GM10266 (cell line): ENCODE measurements around the gene CFAP92.

Source experiments
- DNase-seq: peaks from one replicate; pipeline ENCODE4 v3.0.0; 2012; ENCODE audit errors: extremely low spot score
- TF ChIP-seq, protein P1 (sequence below): IDR thresholded peaks from 2 replicates; pipeline ENCODE4 v1.5.1; 2012; ENCODE audit warnings: mild to moderate bottlenecking, low read depth; ENCODE audit not compliant: control insufficient read depth, insufficient read depth; ENCODE audit errors: missing control alignments

CFAP92 gene

DNA sequence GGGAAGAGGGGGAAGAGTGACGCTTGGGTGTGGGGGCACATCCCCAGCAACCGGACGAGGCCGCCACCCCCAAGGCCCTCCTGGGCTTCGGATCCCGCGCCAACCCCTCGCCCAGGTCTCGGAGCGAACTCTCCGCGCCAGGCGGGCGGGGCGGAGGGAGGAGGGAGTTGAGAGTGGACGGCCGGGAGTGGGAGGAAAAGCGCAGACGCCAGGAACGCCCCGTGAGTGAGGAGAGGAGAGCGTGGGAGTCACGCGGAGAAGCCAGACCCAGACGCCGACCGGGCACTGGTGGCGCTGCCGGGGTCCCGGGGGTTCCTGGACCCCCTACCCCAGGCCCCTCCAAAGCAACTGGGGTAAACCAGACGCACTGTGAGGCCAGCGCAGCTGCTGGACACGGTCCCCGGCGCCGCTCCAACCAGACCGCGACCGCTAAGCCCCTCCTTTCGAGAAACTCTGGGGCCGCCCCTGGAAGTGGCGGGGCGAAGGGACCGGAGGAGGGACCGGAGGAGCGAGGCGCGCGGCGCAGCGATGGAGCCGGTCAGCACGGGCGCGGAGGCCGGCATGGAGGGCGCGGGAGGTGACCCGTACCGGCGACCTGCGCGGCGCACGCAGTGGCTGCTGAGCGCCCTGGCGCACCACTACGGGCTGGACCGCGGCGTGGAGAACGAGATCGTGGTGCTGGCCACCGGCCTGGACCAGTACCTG is 7.4 kb upstream of the CFAP92 start, which contains the start of gene EFCC1:
EFCC1 (plus strand) TSS at position 204 of the 705 bp plus-strand sequence; CDS start at position 529, 325 bp downstream.
- TF ChIP-seq, protein P1, sequence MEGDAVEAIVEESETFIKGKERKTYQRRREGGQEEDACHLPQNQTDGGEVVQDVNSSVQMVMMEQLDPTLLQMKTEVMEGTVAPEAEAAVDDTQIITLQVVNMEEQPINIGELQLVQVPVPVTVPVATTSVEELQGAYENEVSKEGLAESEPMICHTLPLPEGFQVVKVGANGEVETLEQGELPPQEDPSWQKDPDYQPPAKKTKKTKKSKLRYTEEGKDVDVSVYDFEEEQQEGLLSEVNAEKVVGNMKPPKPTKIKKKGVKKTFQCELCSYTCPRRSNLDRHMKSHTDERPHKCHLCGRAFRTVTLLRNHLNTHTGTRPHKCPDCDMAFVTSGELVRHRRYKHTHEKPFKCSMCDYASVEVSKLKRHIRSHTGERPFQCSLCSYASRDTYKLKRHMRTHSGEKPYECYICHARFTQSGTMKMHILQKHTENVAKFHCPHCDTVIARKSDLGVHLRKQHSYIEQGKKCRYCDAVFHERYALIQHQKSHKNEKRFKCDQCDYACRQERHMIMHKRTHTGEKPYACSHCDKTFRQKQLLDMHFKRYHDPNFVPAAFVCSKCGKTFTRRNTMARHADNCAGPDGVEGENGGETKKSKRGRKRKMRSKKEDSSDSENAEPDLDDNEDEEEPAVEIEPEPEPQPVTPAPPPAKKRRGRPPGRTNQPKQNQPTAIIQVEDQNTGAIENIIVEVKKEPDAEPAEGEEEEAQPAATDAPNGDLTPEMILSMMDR, result no peak
- DNase-seq, result no peak

DNA sequence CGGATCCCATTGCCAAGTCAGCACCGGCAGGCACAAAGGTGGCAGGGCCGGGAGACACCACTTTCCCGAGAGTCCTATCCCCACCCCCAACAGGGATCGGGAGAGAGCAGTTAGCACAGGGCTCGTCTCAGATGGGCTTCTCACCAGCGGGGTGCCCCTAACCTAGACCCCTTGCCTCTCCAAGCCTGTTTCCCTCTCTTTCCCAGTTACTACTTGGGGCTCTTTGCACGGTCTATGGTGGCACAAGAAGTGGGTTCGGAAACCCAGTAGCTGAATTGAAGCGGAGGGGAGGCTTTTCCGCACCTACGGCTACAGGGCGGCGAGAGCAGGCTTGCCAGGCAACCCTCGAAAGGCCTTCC is 6.8 kb upstream of the CFAP92 start:
- TF ChIP-seq, protein P1, result no peak
- DNase-seq, result no peak

DNA sequence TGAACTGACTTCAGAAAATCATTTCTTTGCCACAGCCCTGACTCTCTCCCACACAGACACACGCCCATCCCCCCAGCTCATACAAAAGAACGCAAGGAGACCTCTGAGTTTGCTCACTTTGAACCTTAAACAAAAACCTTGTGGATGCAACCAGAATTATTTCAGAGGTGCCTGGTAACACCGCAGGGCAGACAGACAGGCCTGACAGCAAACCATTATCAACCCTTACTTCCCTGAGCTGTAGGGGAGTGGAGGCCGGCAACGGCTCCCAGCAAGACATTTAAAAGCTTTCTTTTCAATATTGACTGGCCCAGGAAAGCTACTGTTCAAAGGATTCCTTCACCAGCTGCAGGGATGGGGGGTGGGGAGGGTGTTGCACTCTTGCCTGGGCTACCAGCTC is 5.2 kb upstream of the CFAP92 start:
- TF ChIP-seq, protein P1, result no peak
- DNase-seq, result no peak

DNA sequence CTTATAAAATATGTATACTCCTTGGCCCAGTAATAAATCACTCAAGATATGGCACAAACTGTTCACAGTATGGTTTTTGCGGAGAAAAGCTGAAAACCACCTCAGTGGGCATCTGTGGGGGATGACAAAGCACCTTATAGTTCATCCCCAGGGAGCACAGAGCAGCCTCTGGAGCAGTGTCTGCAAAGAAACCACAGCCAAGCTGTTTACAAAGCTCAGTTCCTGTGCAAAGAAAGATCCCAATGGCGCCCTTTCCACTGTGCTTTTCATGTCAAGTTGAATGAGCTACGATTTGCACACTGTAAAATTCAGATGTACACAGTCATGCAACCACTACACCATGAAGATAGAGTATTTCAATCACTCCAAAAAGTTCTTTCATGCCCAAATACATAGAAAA is 4.7 kb upstream of the CFAP92 start:
- TF ChIP-seq, protein P1, result no peak

DNA sequence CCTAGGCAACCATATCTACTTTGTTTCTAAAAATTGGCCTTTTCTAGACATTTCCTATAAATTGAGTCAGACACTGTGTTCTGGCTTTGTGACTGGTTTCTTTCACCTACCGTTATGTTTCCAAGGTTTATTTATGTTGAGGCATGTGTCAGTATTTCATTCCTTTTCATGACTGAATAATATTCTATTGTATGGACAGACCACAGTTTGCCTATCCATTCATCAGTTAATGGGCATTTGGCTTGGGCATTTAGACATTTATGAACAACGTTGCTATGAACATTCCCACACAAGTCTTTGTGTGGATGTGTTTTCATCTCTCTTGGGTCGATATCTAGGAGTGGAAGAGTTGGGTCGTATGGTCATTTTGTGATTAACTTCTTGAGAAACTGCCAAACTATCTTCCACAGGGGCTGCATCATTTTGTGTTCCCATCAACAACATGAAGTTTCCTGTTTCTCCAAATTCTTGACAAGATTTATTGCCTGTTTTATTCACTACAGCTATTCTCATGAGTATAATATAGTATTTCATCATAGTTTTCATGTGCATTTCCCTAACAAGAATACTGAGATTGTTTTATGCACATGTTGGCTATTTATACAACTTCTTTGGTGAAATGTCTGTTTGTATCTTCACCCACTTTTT is 3.7 kb upstream of the CFAP92 start:
- TF ChIP-seq, protein P1, result no peak
- DNase-seq, result no peak

More for the DNA sequence above, 4.7 kb upstream of the CFAP92 start:
- DNase-seq, result no peak

DNA sequence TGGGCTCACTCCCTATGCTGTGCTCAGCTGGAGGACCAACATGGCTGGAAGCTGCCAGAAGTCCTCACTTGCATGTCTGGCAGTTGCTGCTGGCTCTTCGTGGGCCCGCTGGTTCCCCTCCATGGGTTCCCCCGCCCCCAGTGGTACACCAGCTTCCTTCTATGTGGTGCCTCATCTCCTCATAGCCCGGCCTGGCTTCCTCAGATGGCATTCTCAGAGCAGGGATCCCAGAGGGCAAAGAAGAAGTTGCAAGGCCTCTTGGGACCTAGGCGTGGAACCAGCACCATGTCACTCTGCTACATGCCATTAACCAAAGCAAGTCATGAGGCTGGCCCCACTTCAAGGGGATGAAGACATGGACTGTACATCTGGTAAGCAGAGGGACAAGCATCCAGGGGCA is 2.9 kb upstream of the CFAP92 start:
- TF ChIP-seq, protein P1, result no peak
- DNase-seq, result no peak

DNA sequence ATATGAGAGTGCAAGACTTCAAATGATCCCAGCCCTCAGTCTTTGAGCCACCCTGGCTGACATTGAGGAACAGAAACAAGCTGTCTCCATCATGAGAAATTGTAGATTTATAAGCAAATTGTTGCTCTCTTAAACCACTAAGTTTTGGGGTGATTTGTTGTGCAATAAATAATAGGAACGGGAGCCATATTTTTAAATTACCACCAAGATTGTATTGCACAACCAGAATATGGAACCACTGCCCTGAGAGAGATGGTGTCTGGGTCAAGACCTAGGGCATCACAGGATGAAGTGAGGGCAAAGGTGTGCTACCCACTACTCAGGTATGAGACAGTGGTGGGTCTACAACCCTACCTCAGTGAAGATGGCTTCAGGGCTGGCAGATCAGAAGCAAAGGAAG is 2.3 kb upstream of the CFAP92 start:
- DNase-seq, result no peak

More for the DNA sequence above, 2.3 kb upstream of the CFAP92 start:
- TF ChIP-seq, protein P1, result no peak
